Hematopoietic multipotent progenitor cell treated with erythropoietin and hydrocortisone succinate and interleukin-3 and kit ligand, for 8 days (in vitro differentiated cells): ENCODE results near the gene DSC3.

Experiments used
- DNase-seq: peaks from one replicate; pipeline ENCODE4 v3.0.0-alpha.2; 2015

Gene DSC3

GRCh38 chr18:30969670-30970170 lies 72.8 kb downstream of the DSC3 start:
- no peak for DNase-seq

DNA sequence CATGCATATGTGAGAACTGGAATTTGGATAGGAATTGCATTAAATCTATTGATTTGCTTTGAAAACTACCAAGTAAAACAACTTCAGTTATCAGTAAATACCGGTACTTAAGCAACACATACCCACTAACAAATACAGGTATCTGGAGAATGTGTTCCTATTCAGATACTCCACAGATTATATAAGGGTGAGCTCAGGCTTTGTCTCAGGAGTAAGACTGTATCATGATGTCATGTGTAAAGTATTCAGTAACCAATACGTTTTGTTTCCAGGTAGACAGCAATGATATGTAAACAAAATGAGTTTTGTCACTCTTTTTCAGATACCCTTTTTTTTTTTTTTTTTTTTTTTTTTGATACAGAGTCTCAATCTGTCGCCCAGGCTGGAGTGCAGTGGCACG lies 74.8 kb downstream of the DSC3 start:
- DNase-seq, result no peak

DNA sequence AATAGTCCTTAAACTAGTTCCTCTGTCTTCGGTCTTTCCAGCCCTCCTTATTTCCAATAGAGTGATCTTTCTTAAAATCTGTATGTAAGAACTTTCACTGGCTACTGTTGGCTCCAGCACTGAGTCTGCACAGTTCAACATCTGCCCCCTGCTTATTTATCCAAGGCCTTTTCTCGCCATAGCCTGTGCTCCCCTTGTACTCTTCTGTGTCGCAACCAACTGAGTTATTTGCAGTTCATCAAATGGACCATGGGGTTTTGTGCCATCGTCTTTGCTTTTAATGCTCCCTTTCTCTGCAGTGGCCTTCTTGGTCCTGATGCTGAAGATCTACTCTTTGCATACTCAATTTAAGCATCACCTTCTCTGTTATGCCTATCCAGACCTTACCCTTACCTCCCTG lies 77.3 kb downstream of the DSC3 start:
- DNase-seq, result no peak

DNA sequence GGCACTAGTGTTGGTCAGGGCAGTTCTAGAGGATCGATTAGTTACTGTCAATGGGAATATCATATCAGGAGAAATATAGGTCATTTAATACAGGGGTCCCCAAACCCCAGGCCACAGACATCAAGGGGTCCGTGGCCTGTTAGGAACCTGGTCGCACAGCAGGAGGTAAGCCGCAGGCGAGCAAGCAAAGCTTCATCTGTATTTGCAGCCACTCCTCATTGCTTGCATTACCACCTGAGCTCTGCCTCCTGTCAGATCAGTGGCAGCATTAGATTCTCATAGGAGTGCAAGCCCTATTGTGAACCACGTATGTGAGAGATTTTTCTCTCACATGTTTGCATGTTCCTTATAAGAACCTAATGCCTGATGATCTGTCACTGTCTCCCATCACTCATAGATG lies 81.9 kb downstream of the DSC3 start:
- DNase-seq, result no peak

- DNase-seq, result no peak
These were observed 85.5 kb downstream of the DSC3 start for GRCh38 chr18:30957066-30957465.

DNA sequence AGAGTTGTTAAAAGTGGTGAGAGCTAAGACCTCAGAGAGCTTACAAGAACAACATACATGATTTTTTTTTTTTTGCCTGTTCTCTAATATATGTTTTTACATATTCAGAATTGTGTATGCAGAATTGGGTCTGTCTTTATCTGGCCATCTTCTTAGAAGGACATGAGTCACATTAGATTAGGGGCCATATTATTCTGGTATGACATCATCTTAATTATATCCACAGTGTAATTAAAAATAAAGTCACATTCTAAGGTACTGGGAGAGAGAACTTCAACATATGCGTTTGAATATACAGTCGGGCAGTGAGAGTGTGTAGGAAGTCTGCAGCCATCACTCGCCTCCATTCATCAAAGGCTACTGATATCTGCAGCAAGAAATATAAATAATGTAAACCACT lies 88.3 kb downstream of the DSC3 start:
- DNase-seq, result no peak

- DNase-seq, result no peak
These were observed 96.8 kb downstream of the DSC3 start for GRCh38 chr18:30945761-30946160.

GRCh38 chr18:30944773-30945417 lies 97.6 kb downstream of the DSC3 start:
- DNase-seq, result no peak

DNA sequence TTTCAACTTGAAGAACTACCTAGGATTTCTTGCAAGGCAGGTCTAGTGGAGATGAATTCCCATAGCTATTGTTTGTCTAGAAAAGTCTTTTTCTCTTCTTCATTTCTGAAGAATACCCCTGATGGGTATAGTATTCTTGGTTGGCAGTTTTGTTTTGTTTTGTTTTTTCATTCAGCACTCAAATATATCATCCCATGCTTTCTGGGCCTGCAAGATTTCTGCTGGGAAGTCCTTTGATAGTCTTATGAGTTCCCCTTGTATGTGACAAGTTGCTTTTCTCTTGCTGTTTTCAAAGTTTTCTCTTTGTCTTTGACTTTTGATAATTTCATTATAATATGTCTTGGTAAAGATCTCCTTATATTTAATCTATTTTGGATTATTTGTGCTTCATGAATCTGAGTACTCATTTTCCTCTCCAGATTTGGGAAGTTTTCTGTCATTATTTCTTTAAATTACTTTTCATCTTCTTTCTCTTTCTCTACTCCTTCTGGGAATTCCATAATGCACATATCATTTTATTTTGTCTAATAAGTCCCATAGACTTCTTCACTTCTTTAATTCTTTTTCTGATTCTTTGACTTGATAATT lies 101.5 kb downstream of the DSC3 start:
- no peak for DNase-seq
